MM.1S (cell line): ENCODE data around the gene SMC1B.
A peak's percentile ranks its signal among the peaks of the same experiment; 100 is the strongest.
"Not testable (repeated sequence)": the region's sequence is repeated elsewhere in the genome, so short reads cannot be mapped to it uniquely, and the experiment has no call there.

ENCODE experiments used
- DNase-seq: peaks from one replicate; pipeline ENCODE4 v3.0.0-alpha.2; 2015
- H2AFZ ChIP-seq: fragments of 300-600 bp; sonication (generic); 2 replicates; pipeline ENCODE4 v1.6.0; 2016; ENCODE audit warnings: antibody characterized with exemption, low read length
- H3F3A ChIP-seq: fragments of 300-600 bp; sonication (generic); 2 replicates; pipeline ENCODE4 v1.6.1; 2016; ENCODE audit warnings: mild to moderate bottlenecking, antibody characterized with exemption, low read length, moderate library complexity, mixed read lengths; ENCODE audit not compliant: insufficient read depth
- H3K27ac ChIP-seq: fragments of 300-600 bp; sonication (generic); 2 replicates; pipeline ENCODE4 v1.5.1; 2016; ENCODE audit warnings: mild to moderate bottlenecking, low read length
- H3K27me3 ChIP-seq: fragments of 300-600 bp; sonication (generic); replicated peaks from 2 replicates; pipeline ENCODE4 v1.6.0; 2016; ENCODE audit warnings: low read length; ENCODE audit not compliant: insufficient read depth
- H3K36me3 ChIP-seq: fragments of 300-600 bp; sonication (generic); replicated peaks from 2 replicates; pipeline ENCODE4 v1.6.1; 2016; ENCODE audit warnings: mild to moderate bottlenecking, low read length, mixed read lengths; ENCODE audit not compliant: insufficient read depth
- H3K4me1 ChIP-seq: fragments of 300-600 bp; sonication (generic); 2 replicates; pipeline ENCODE4 v1.6.1; 2016; ENCODE audit warnings: low read length, mixed read lengths
- H3K4me2 ChIP-seq: fragments of 300-600 bp; sonication (generic); 2 replicates; pipeline ENCODE4 v1.6.0; 2016; ENCODE audit warnings: low read depth, low read length
- H3K4me3 ChIP-seq: fragments of 300-600 bp; sonication (generic); 2 replicates; pipeline ENCODE4 v1.5.1; 2016; ENCODE audit warnings: low read length, mixed read lengths
- H3K79me2 ChIP-seq: fragments of 300-600 bp; sonication (generic); 2 replicates; pipeline ENCODE4 v1.6.1; 2016; ENCODE audit warnings: mixed run types, low read length, mixed read lengths
- H3K9ac ChIP-seq: fragments of 300-600 bp; sonication (generic); 2 replicates; pipeline ENCODE4 v1.6.1; 2016; ENCODE audit warnings: low read length, mixed read lengths
- H3K9me2 ChIP-seq: fragments of 300-600 bp; sonication (generic); replicated peaks from 2 replicates; pipeline ENCODE4 v1.6.1; 2016; ENCODE audit warnings: mild to moderate bottlenecking, low read length, mixed read lengths; ENCODE audit not compliant: insufficient read depth
- H3K9me3 ChIP-seq: fragments of 300-600 bp; sonication (generic); replicated peaks from 2 replicates; pipeline ENCODE4 v1.6.1; 2016; ENCODE audit warnings: mild to moderate bottlenecking, low read length, mixed read lengths; ENCODE audit not compliant: insufficient read depth
- H4K20me1 ChIP-seq: fragments of 300-600 bp; sonication (generic); 2 replicates; pipeline ENCODE4 v1.6.1; 2016; ENCODE audit warnings: mild to moderate bottlenecking, low read length, moderate library complexity, mixed read lengths; ENCODE audit not compliant: insufficient read depth
- CTCF ChIP-seq: fragments of 300-600 bp; sonication (generic); IDR thresholded peaks from 2 replicates; pipeline ENCODE4 v1.5.1; 2016; ENCODE audit warnings: antibody characterized with exemption, low read length, mixed read lengths
- EZH2 ChIP-seq: fragments of 300-600 bp; sonication (generic); optimal IDR thresholded peaks from 2 replicates; pipeline ENCODE3; 2017; ENCODE audit warnings: low read depth, mild to moderate bottlenecking, antibody characterized with exemption, low read length, mixed read lengths
- EZH2phosphoT487 ChIP-seq: fragments of 300-600 bp; sonication (generic); IDR thresholded peaks from 2 replicates; pipeline ENCODE4 v1.6.1; 2018; ENCODE audit warnings: antibody characterized with exemption, low read length

Gene SMC1B

GRCh38 chr22:45444168-45444567, 30.8 kb upstream of the SMC1B start:
- Histone ChIP-seq H3K9me2 (no peaks in the 10 kb centered on the region), H2AFZ (no peak overlapping the region), H4K20me1 (no peaks in the 10 kb centered on the region), H3K79me2 (no peaks in the 10 kb centered on the region), H3K27me3 (peaks cover 45% of the 10 kb centered on the region), H3K4me2 (no peak overlapping the region), H3K9ac (no peak overlapping the region), H3K4me1 (no peaks in the 10 kb centered on the region), H3K36me3 (no peaks in the 10 kb centered on the region), H3K4me3 (no peak overlapping the region), H3K9me3 (no peaks in the 10 kb centered on the region), H3K27ac (no peak overlapping the region), H3F3A (no peaks in the 10 kb centered on the region)
- no peak for TF ChIP-seq CTCF
- TF ChIP-seq EZH2phosphoT487, result no peak
- no peak for TF ChIP-seq EZH2
- no peak for DNase-seq

GRCh38 chr22:45442116-45442515, 28.7 kb upstream of the SMC1B start:
- H3K9me3 ChIP-seq, result no peaks in the 10 kb centered on the region
- H3K27me3 ChIP-seq, result peaks cover 29% of the 10 kb centered on the region
- H3K4me1 ChIP-seq, result no peaks in the 10 kb centered on the region
- no peak for TF ChIP-seq EZH2
- no peak for TF ChIP-seq EZH2phosphoT487
- no peak for TF ChIP-seq CTCF
- no peak overlapping the region for H2AFZ ChIP-seq
- no peaks in the 10 kb centered on the region for H3K9me2 ChIP-seq
- H3K79me2 ChIP-seq, result no peaks in the 10 kb centered on the region
- H3K27ac ChIP-seq, result no peak overlapping the region
- no peak overlapping the region for H3K4me3 ChIP-seq
- DNase-seq, result no peak
- no peak overlapping the region for H3K9ac ChIP-seq
- no peaks in the 10 kb centered on the region for H3K36me3 ChIP-seq
- H3F3A ChIP-seq, result no peaks in the 10 kb centered on the region
- no peaks in the 10 kb centered on the region for H4K20me1 ChIP-seq
- H3K4me2 ChIP-seq, result no peak overlapping the region

- no peaks in the 10 kb centered on the region for H3K79me2 ChIP-seq
- H3K4me1 ChIP-seq, result no peaks in the 10 kb centered on the region
- no peaks in the 10 kb centered on the region for H3K9me3 ChIP-seq
- H3K36me3 ChIP-seq, result no peaks in the 10 kb centered on the region
- H3K9me2 ChIP-seq, result no peaks in the 10 kb centered on the region
- no peak overlapping the region for H3K27ac ChIP-seq
- no peak overlapping the region; the same call in 1 of the 2 replicates for H3K9ac ChIP-seq
- H3K27me3 ChIP-seq, result peaks cover 19% of the 10 kb centered on the region
- H3K4me2 ChIP-seq, result peak overlapping the region; percentile 66; the same call in 1 of the 2 replicates
- H3K4me3 ChIP-seq, result peak overlapping the region; percentile 6; the same call in 1 of the 2 replicates
- TF ChIP-seq EZH2phosphoT487, result no peak
- TF ChIP-seq CTCF, result peak; percentile 64
- no peaks in the 10 kb centered on the region for H3F3A ChIP-seq
- DNase-seq, result peak; percentile 68
- H4K20me1 ChIP-seq, result no peaks in the 10 kb centered on the region
- 0 out of 2 replicates have a peak overlapping the region, but pooled peaks have one; percentile 38 for H2AFZ ChIP-seq
Observed at GRCh38 chr22:45441138-45441537, 27.7 kb upstream of the SMC1B start.

- H3K4me2 ChIP-seq, result peak overlapping the region; percentile 66; the same call in 1 of the 2 replicates
- H3K27ac ChIP-seq, H4K20me1 ChIP-seq, H3F3A ChIP-seq, H3K36me3 ChIP-seq, H3K4me1 ChIP-seq, H3K9me3 ChIP-seq, DNase-seq, H2AFZ ChIP-seq, H3K9me2 ChIP-seq, H3K79me2 ChIP-seq: not testable (repeated sequence)
- peaks cover 14% of the 10 kb centered on the region for H3K27me3 ChIP-seq
- H3K4me3 ChIP-seq, result peak overlapping the region; percentile 6; the same call in 1 of the 2 replicates
- H3K9ac ChIP-seq, result peak overlapping the region; percentile 11; the same call in 1 of the 2 replicates
Observed at GRCh38 chr22:45440688-45441087, 27.3 kb upstream of the SMC1B start.
